GM10266 (cell line): Measurements from ENCODE around the gene ELK3.
A peak's percentile ranks its signal among the peaks of the same experiment; 100 is the strongest.

Source experiments
- DNase-seq: peaks from one replicate; pipeline ENCODE4 v3.0.0; 2012; ENCODE audit errors: extremely low spot score
- CTCF ChIP-seq: IDR thresholded peaks from 2 replicates; pipeline ENCODE4 v1.5.1; 2012; ENCODE audit warnings: mild to moderate bottlenecking, low read depth; ENCODE audit not compliant: control insufficient read depth, insufficient read depth; ENCODE audit errors: missing control alignments

The ELK3 gene

GRCh38 chr12:96187956-96188355 is 6.2 kb upstream of the ELK3 start:
- no peak for TF ChIP-seq CTCF
- DNase-seq: no peak

- no peak for TF ChIP-seq CTCF
- DNase-seq: no peak
These were observed 4.4 kb upstream of the ELK3 start for GRCh38 chr12:96189781-96190180.

- DNase-seq: no peak
These were observed 3.6 kb upstream of the ELK3 start for GRCh38 chr12:96190413-96191108.

GRCh38 chr12:96192926-96193573 is 1.1 kb upstream of the ELK3 start:
- no peak for TF ChIP-seq CTCF
- no peak for DNase-seq

More at GRCh38 chr12:96190413-96191108, 3.6 kb upstream of the ELK3 start:
- TF ChIP-seq CTCF: no peak

GRCh38 chr12:96194576-96194889 is 358 bp downstream of the ELK3 start:
- DNase-seq: peak; percentile 70
- TF ChIP-seq CTCF: no peak

- TF ChIP-seq CTCF: no peak
- peak; percentile 85 for DNase-seq
These were observed 1.0 kb downstream of the ELK3 start for GRCh38 chr12:96194971-96195844.
